Muscle of leg (tissue), 11 donors: ENCODE data around the gene SMARCA4. TPM values are rescaled to one million over a fixed set of nuclear protein-coding genes. Genes with fewer than 3 reads are reported as not detected.

Experiments
- DNase-seq: peaks from one replicate; pipeline ENCODE4 v3.0.0; 2013
- H3K27ac ChIP-seq: one replicate; pipeline ENCODE4 v1.5.1; 2013; ENCODE audit warnings: mild to moderate bottlenecking, low read length, control low read depth
- H3K27me3 ChIP-seq: one replicate; pipeline ENCODE4 v1.6.1; 2013; ENCODE audit warnings: low read length; ENCODE audit not compliant: control insufficient read depth, insufficient read depth
- H3K36me3 ChIP-seq: one replicate; pipeline ENCODE4 v1.6.1; 2013; ENCODE audit warnings: low read length; ENCODE audit not compliant: control insufficient read depth, insufficient read depth
- H3K4me1 ChIP-seq: one replicate; pipeline ENCODE4 v1.6.1; 2013; ENCODE audit warnings: low read length; ENCODE audit not compliant: control insufficient read depth, insufficient read depth
- H3K4me3 ChIP-seq: one replicate; pipeline ENCODE4 v1.5.1; 2013; ENCODE audit warnings: low read length, control low read depth
- H3K9me3 ChIP-seq: replicated peaks from 2 replicates; pipeline ENCODE4 v1.6.1; 2013; ENCODE audit warnings: low read depth, low read length; ENCODE audit not compliant: control insufficient read depth
- WGBS: methylation state at CpG from one replicate; pipeline ENCODE4 v1.1.5; 2013; ENCODE audit warnings: missing lambda C conversion rate; ENCODE audit not compliant: insufficient coverage; 5-methylcytosine and 5-hydroxymethylcytosine counted together
- polyA plus RNA-seq, 8 donors: library from polyadenylated mRNA; unstranded; fragments of 120-200 nt; gene quantifications; one replicate each; pipeline versions ENCODE4 v1.2.1 to v1.2.3, GENCODE V29; 2013; ENCODE audit warnings: inconsistent platforms in 1 of 8, low replicate concordance in 1 of 8; ENCODE audit not compliant: insufficient read length in 8 of 8, insufficient read depth in 1 of 8
- total RNA-seq: library from RNA; stranded (reverse); fragments of 120-200 nt; gene quantifications from one replicate; pipeline ENCODE4 v1.2.4, GENCODE V29; 2013

SMARCA4 gene
- total and polyA plus RNA-seq, 9 donors, result 60.2 to 121 (median 101) TPM

- WGBS, result 96% methylated on average over 12 of the region's 14 CpGs
- H3K4me1 ChIP-seq, result no peaks in the 10 kb centered on the region
- H3K36me3 ChIP-seq, result peaks cover 96% of the 10 kb centered on the region
- no peaks in the 10 kb centered on the region for H3K9me3 ChIP-seq
- no peak overlapping the region for H3K4me3 ChIP-seq
- no peak for DNase-seq
- H3K27me3 ChIP-seq, result no peaks in the 10 kb centered on the region
- no peak overlapping the region for H3K27ac ChIP-seq
Measured at GRCh38 chr19:11027381-11027780, 66.6 kb downstream of the SMARCA4 start.

DNA sequence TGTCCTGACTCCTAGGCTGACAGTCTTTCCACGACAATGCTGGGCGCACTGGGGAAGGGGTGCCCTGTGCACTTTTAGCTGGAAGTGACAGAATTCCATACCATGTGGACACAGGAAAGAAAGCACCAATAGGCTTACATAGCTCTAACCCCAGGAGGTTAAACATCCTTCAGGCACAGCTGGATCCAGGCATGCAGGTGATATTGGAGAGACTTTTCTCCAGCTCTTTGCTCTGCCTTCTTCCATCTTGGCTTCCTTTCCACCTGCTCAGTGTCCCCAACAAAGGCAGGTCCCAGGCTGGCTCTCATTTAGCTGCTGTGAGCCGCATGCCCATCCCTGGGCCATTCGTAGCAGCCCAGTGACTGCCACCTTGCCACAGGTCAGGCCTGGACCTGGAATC lies 67.3 kb downstream of the SMARCA4 start:
- Histone ChIP-seq H3K4me1 (no peaks in the 10 kb centered on the region), H3K27ac (no peak overlapping the region), H3K9me3 (no peaks in the 10 kb centered on the region), H3K36me3 (peaks cover 95% of the 10 kb centered on the region), H3K4me3 (no peak overlapping the region), H3K27me3 (no peaks in the 10 kb centered on the region)
- WGBS, result 98% methylated on average over 4 of the region's 4 CpGs
- no peak for DNase-seq

DNA sequence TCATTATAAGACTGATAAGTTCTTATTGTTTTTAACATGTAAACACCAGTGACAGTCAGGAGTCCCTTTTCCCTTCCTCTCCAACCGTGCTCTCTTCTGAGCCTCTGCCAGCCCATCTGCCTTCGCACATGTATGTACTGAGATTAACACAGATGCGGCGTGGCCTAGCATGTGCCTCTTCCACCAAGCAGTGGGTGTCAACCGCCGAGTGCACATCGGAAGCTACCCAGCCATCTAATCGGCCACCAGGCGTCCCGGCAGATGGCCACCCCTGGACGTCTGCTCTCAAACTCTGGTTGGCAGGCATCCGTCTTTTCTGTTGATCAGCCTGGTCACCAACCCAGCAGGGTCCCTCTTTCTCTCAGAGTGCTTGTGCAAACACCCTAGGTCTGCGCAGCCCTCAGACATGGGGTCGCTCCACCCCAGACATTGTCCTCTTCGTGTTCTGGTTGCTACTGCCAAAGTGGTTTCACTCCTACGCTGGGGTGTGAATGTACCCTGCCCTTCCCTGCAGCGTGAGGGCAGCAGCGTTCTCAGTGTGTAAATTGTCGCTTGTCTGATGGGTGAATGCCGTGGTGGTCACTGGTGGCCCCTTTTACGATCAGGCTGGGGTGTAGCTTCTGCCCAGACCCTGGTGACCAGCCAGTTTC lies 70.7 kb downstream of the SMARCA4 start:
- WGBS, result 89% methylated on average over 21 of the region's 21 CpGs
- peaks cover 26% of the 10 kb centered on the region for H3K4me1 ChIP-seq
- H3K27ac ChIP-seq, result no peak overlapping the region
- no peaks in the 10 kb centered on the region for H3K27me3 ChIP-seq
- no peak for DNase-seq
- no peak overlapping the region for H3K4me3 ChIP-seq
- peaks cover 98% of the 10 kb centered on the region for H3K36me3 ChIP-seq
- no peaks in the 10 kb centered on the region for H3K9me3 ChIP-seq

DNA sequence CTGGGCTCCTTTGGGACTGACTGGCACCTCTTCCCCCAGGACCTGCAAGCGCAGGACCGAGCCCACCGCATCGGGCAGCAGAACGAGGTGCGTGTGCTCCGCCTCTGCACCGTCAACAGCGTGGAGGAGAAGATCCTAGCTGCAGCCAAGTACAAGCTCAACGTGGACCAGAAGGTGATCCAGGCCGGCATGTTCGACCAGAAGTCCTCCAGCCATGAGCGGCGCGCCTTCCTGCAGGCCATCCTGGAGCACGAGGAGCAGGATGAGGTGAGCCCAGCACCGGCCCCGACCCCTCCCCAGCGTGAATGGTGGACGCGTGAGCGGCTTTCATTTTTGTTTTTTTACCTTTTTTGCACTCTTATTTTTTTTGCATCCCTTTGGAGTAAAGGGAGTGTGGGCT lies 72.4 kb downstream of the SMARCA4 start:
- Histone ChIP-seq H3K4me1 (peaks cover 38% of the 10 kb centered on the region), H3K9me3 (no peaks in the 10 kb centered on the region), H3K36me3 (peaks cover 98% of the 10 kb centered on the region), H3K27me3 (no peaks in the 10 kb centered on the region), H3K27ac (no peak overlapping the region), H3K4me3 (no peak overlapping the region)
- DNase-seq, result no peak
- WGBS, result 89% methylated on average over 16 of the region's 22 CpGs

GRCh38 chr19:11033763-11034162 lies 72.9 kb downstream of the SMARCA4 start:
- 92% methylated on average over 34 of the region's 35 CpGs for WGBS
- DNase-seq, result no peak
- Histone ChIP-seq H3K27me3 (no peaks in the 10 kb centered on the region), H3K4me1 (peaks cover 42% of the 10 kb centered on the region), H3K9me3 (no peaks in the 10 kb centered on the region), H3K4me3 (no peak overlapping the region), H3K27ac (no peak overlapping the region), H3K36me3 (peaks cover 98% of the 10 kb centered on the region)

DNA sequence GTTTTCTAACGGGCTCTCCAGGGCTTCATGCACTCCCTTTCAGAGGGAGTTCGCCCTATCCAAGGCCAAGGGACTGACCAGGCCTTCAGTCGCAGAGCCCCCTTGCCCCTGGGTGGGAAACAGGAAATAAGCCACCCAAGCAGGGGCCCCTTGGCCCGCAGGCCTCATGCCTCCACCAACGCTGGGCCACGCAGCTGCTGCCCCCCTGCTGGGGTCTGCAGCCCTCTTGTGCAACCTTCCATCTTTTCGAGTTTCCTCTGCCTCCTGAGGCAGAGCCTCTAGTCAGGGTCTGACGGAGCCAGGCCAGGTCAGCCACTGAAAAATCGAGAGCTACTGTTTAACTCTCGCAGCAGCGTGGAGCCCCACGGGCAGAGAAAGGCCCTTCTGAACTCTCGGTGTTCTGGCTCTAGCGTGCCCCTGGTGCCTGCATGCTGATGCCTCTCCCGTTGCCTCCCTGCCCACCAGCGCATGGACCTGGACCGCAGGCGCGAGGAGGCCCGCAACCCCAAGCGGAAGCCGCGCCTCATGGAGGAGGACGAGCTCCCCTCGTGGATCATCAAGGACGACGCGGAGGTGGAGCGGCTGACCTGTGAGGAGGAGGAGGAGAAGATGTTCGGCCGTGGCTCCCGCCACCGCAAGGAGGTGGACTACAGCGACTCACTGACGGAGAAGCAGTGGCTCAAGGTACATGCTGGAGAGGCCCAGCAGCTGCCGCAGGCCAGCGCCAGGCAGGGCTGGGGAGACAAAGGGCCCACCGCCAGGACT lies 73.8 kb downstream of the SMARCA4 start:
- peaks cover 96% of the 10 kb centered on the region for H3K36me3 ChIP-seq
- peaks cover 42% of the 10 kb centered on the region for H3K4me1 ChIP-seq
- DNase-seq, result peak; percentile 22
- no peak overlapping the region for H3K4me3 ChIP-seq
- H3K27me3 ChIP-seq, result no peaks in the 10 kb centered on the region
- no peaks in the 10 kb centered on the region for H3K9me3 ChIP-seq
- peak overlapping the region; percentile 82 for H3K27ac ChIP-seq
- 78% methylated on average over 38 of the region's 38 CpGs for WGBS

DNA sequence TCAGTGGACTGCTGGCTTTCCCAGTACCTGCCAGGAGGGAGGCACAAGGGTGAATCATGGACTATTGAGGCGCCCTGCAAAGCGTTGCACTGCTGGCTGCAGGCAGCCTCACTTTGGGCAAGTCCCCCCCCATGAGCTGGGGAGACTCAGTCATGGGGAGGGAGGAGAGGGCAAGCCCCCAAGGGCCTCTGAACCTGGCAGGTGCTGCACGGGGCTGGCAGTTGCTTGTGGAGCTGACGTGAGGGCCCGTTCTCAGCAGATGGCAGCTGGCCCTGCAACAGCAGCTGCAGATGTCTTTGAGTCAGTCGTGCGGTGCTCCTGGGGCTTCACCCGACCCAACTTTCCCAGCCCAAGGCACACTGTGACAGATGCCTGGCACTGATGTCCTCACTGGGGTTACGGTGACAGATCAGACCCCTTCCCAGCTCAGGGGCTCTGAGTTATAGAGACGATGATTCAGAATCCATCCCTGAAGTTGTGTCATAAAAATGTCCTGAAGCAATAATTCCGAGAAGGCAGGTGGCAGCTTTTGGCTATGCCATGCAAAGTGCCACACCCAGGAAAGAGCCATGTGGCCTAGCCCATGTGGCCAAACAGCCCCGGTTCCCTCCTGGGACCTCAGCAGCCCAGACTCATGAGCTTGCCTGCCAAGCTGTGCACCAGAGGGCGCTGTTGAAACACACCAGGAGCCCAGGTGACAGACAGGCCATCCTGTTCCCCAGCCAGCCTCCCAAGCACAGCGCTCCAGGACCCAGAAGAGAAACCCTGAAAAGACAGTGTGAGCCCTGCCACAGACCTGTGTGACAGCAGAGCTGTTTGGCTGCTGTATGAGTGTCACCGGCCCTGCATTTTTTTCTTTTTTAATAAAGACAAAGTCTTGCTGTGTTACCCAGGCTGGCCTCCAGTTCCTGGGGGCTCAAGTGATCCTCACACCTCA lies 74.9 kb downstream of the SMARCA4 start:
- Histone ChIP-seq H3K27me3 (no peaks in the 10 kb centered on the region), H3K27ac (peak overlapping the region; percentile 82), H3K9me3 (no peaks in the 10 kb centered on the region), H3K36me3 (peaks cover 88% of the 10 kb centered on the region), H3K4me3 (no peak overlapping the region), H3K4me1 (peaks cover 42% of the 10 kb centered on the region)
- 32% methylated on average over 14 of the region's 15 CpGs for WGBS
- peak; percentile 95 for DNase-seq

- Histone ChIP-seq H3K4me1 (peaks cover 42% of the 10 kb centered on the region), H3K4me3 (no peak overlapping the region), H3K27me3 (no peaks in the 10 kb centered on the region), H3K27ac (no peak overlapping the region), H3K9me3 (no peaks in the 10 kb centered on the region), H3K36me3 (peaks cover 89% of the 10 kb centered on the region)
- WGBS, result no CpG with 5 or more reads among the region's 4 CpGs
- DNase-seq, result no peak
Measured at GRCh38 chr19:11038511-11038910, 77.7 kb downstream of the SMARCA4 start.

DNA sequence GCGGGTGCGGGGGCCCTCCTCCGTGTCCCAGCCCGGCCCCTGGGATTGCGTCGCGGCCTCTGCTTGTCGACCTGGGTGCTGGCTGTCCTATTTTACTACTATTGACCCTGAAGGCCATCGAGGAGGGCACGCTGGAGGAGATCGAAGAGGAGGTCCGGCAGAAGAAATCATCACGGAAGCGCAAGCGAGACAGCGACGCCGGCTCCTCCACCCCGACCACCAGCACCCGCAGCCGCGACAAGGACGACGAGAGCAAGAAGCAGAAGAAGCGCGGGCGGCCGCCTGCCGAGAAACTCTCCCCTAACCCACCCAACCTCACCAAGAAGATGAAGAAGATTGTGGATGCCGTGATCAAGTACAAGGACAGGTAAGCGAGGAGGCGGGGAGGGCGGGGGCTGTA lies 80.4 kb downstream of the SMARCA4 start:
- peaks cover 77% of the 10 kb centered on the region for H3K36me3 ChIP-seq
- DNase-seq, result no peak
- WGBS, result 97% methylated on average over 15 of the region's 33 CpGs

More for the DNA sequence above, 80.4 kb downstream of the SMARCA4 start:
- Histone ChIP-seq H3K4me1 (peaks cover 19% of the 10 kb centered on the region), H3K4me3 (no peak overlapping the region), H3K9me3 (no peaks in the 10 kb centered on the region), H3K27ac (no peak overlapping the region), H3K27me3 (no peaks in the 10 kb centered on the region)
